Hair follicle dermal papilla cell (primary cell): ENCODE results near the gene KRTAP13-1. TPM values are rescaled to one million over a fixed set of nuclear protein-coding genes. Genes with fewer than 3 reads are reported as not detected.

Experiments used
- small RNA-seq: library from RNA; depleted of rRNA; stranded (forward); fragments of <200 nt; gene quantifications from one replicate; pipeline ENCODE3, GENCODE V24; 2012
- total RNA-seq: library from RNA; depleted of rRNA; stranded (reverse); fragments of >200 nt; gene quantifications from 2 replicates; pipeline ENCODE4 v1.2.3, GENCODE V29; 2012

Gene KRTAP13-1
- not detected in 2 replicates for total RNA-seq

GRCh38 chr21:30395731-30396130 lies at the start of gene KRTAP13-1:
KRTAP13-1 (plus strand) TSS chr21:30396031; CDS start chr21:30396087, 56 bp downstream.

DNA sequence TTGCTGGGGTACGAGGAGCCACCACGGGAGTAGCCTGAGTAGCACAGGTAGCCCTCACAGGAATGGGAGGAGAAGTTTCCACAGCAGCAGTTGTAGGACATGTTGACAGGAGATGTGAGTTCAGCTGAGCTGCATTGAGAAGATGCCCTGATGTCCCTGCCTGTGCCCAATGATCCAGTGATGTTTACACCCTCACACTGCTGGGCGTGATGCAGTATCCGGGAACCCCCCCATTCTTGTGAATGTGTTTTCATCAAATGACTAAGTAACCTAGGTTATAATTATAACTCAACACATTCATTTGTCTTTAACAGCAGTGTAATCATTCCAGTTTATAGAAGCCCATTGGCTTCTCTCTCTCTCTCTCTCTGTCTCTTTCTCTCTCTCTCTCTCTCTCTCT lies 47.3 kb upstream of the KRTAP13-1 start, which contains the start of gene KRTAP23-1:
KRTAP23-1 (minus strand) TSS at position 101 of the 400 bp plus-strand sequence; CDS start at position 101, 0 bp downstream.

GRCh38 chr21:30372139-30372770 lies 23.6 kb upstream of the KRTAP13-1 start, which contains the start of gene KRTAP13-2:
KRTAP13-2 (minus strand) TSS chr21:30372271; CDS start chr21:30372213, 58 bp downstream.

GRCh38 chr21:30425826-30426225 lies 30.0 kb downstream of the KRTAP13-1 start, which contains the start of gene KRTAP13-3:
KRTAP13-3 (minus strand) TSS chr21:30425926; CDS start chr21:30425912, 14 bp downstream.

DNA sequence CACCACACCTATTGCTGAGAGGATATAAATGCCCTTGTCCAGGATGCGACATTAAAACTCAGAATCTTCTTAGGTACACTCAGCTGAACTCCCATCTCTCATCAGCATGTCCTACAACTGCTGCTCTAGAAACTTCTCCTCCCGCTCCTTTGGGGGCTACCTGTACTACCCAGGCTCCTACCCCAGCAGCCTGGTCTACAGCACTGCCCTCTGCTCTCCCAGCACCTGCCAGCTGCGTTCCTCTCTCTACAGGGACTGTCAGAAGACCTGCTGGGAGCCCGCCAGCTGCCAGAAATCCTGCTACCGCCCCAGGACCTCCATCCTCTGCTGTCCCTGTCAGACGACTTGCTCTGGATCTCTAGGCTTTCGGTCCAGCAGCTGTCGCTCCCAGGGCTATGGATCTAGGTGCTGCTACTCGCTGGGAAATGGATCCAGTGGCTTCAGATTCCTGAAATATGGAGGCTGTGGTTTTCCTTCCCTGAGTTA lies 34.4 kb downstream of the KRTAP13-1 start, which contains the start of gene KRTAP13-4:
KRTAP13-4 (plus strand) TSS at position 51 of the 486 bp plus-strand sequence; CDS start at position 107, 56 bp downstream.

DNA sequence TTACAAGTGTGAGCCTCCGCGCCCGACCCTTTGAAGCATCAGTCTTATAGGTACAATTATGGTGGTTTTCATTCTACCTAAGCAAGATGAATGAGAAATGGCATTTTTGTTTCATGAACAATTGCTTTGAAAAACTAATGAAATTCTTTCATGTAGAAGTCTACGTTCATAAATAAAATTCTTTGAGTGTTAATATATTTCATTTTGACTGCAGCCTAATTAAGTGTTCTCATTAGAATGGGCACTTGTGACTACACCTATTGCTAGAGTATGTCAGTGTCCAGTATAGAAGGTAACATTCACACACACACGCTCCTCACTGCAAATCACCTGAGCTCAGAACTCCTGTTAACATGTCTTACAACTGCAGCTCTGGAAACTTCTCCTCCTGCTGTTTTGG lies 44.1 kb downstream of the KRTAP13-1 start, which contains the start of gene KRTAP15-1:
KRTAP15-1 (plus strand) TSS at position 301 of the 400 bp plus-strand sequence; CDS start at position 354, 53 bp downstream.

Small RNA genes lying within 50 kb of the gene (small RNA-seq; reads per million reads assigned to genes)
- not detected for gene KRTAP23-1
- gene MIR4327, result not detected

Other genes starting within 250 kb of the KRTAP13-1 start
- not detected in 2 replicates for gene CLDN17, start 229.2 kb upstream of the KRTAP13-1 start, total RNA-seq
- gene CLDN8, start 179.9 kb upstream of the KRTAP13-1 start, total RNA-seq, result under 0.01 TPM in 1 of 2 replicates, not detected in the other
- not detected in 2 replicates for gene KRTAP24-1, start 113.1 kb upstream of the KRTAP13-1 start, total RNA-seq
- not detected in 2 replicates for gene KRTAP25-1, start 106.5 kb upstream of the KRTAP13-1 start, total RNA-seq
- gene KRTAP26-1, start 75.7 kb upstream of the KRTAP13-1 start, total RNA-seq, result not detected in 2 replicates
- gene KRTAP27-1, start 58.3 kb upstream of the KRTAP13-1 start, total RNA-seq, result not detected in 2 replicates
- not detected in 2 replicates for gene KRTAP23-1, start 47.4 kb upstream of the KRTAP13-1 start, total RNA-seq
- gene KRTAP13-2, start 23.8 kb upstream of the KRTAP13-1 start, total RNA-seq, result not detected in 2 replicates
- gene KRTAP13-3, start 29.9 kb downstream of the KRTAP13-1 start, total RNA-seq, result not detected in 2 replicates
- gene KRTAP13-4, start 34.2 kb downstream of the KRTAP13-1 start, total RNA-seq, result not detected in 2 replicates
- not detected in 2 replicates for gene KRTAP15-1, start 44.2 kb downstream of the KRTAP13-1 start, total RNA-seq
- not detected in 2 replicates for gene KRTAP19-1, start 84.3 kb downstream of the KRTAP13-1 start, total RNA-seq
- not detected in 2 replicates for gene KRTAP19-2, start 91.4 kb downstream of the KRTAP13-1 start, total RNA-seq
- not detected in 2 replicates for gene KRTAP19-3, start 96.0 kb downstream of the KRTAP13-1 start, total RNA-seq
- gene KRTAP19-4, start 101.1 kb downstream of the KRTAP13-1 start, total RNA-seq, result not detected in 2 replicates
- not detected in 2 replicates for gene KRTAP19-5, start 106.1 kb downstream of the KRTAP13-1 start, total RNA-seq
- not detected in 2 replicates for gene KRTAP19-6, start 145.8 kb downstream of the KRTAP13-1 start, total RNA-seq
- not detected in 2 replicates for gene KRTAP19-7, start 165.3 kb downstream of the KRTAP13-1 start, total RNA-seq
- gene KRTAP22-2, start 194.4 kb downstream of the KRTAP13-1 start, total RNA-seq, result not detected in 2 replicates
- not detected in 2 replicates for gene KRTAP6-3, start 196.4 kb downstream of the KRTAP13-1 start, total RNA-seq
- not detected in 2 replicates for gene KRTAP6-2, start 202.9 kb downstream of the KRTAP13-1 start, total RNA-seq
- not detected in 2 replicates for gene KRTAP22-1, start 205.1 kb downstream of the KRTAP13-1 start, total RNA-seq
- not detected in 2 replicates for gene KRTAP6-1, start 217.9 kb downstream of the KRTAP13-1 start, total RNA-seq
- not detected in 2 replicates for gene KRTAP20-1, start 220.4 kb downstream of the KRTAP13-1 start, total RNA-seq
- gene KRTAP20-4, start 224.6 kb downstream of the KRTAP13-1 start, total RNA-seq, result not detected in 2 replicates
- not detected in 2 replicates for gene KRTAP20-2, start 239.2 kb downstream of the KRTAP13-1 start, total RNA-seq
- not detected in 2 replicates for gene KRTAP20-3, start 246.8 kb downstream of the KRTAP13-1 start, total RNA-seq